ENCODE data around the gene DYTN.

- no peak for TF ChIP-seq CTCF (IDR thresholded peaks at IDR 0.05)
- no peak for TF ChIP-seq POLR2A (IDR thresholded peaks at IDR 0.05)
These were observed 90.6 kb downstream of the DYTN start for GRCh38 chr2:206627632-206628031.

Measured in esophagus squamous epithelium (tissue), 4 donors.